Measurements from ENCODE around the gene HSF2.
A peak's percentile ranks its signal among the peaks of the same experiment; 100 is the strongest.

DNA sequence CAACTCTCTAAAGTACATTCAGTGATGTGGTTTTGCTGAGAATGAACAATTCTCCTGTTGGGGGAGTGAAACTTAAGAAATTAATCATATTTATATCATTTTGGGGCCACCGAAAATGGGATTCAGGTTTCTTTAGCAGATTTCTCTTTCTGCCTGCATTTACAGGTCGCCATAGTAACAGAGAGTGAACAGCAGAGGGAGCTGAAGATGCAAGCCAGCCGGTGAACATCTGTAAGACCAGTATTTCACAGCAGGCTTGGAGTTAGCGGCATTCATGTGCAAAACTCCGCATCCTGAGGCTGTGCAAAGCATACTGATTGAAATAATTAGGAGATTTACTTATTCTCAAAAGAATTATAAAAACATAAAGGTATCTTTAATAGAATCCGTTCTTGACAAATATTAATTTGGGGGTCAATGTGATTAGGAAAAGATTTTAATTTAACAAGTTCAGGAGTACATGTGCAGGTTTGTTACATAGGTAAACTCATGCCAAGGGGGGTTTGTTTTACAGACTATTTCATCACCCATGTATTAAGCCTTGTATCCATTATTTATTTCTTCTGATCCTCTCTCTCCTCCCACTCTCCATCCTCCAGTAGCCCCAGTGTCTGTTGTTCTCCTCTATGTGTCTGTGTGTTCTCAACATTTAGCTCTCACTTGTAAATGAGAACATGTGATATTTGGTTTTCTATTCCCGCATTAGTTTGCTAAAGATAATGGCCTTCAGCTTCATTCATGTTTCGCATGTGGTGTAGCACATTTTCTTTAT is 17.8 kb upstream of the HSF2 start:
- TF ChIP-seq POLR2A (IDR thresholded peaks at IDR 0.05), result no peak
- TF ChIP-seq, protein P1, sequence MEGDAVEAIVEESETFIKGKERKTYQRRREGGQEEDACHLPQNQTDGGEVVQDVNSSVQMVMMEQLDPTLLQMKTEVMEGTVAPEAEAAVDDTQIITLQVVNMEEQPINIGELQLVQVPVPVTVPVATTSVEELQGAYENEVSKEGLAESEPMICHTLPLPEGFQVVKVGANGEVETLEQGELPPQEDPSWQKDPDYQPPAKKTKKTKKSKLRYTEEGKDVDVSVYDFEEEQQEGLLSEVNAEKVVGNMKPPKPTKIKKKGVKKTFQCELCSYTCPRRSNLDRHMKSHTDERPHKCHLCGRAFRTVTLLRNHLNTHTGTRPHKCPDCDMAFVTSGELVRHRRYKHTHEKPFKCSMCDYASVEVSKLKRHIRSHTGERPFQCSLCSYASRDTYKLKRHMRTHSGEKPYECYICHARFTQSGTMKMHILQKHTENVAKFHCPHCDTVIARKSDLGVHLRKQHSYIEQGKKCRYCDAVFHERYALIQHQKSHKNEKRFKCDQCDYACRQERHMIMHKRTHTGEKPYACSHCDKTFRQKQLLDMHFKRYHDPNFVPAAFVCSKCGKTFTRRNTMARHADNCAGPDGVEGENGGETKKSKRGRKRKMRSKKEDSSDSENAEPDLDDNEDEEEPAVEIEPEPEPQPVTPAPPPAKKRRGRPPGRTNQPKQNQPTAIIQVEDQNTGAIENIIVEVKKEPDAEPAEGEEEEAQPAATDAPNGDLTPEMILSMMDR (IDR thresholded peaks at IDR 0.05), result peak; percentile 63 to 84 (median 69)

Measured in heart left ventricle (tissue), 13 donors.